Mesenchymal stem cell (in vitro differentiated cells and primary cell): ENCODE data around the gene CYFIP2. TPM values are rescaled to one million over a fixed set of nuclear protein-coding genes. Genes with fewer than 3 reads are reported as not detected.
A peak's percentile ranks its signal among the peaks of the same experiment; 100 is the strongest.

Experiments
- DNase-seq: peaks from one replicate; pipeline ENCODE4 v3.0.0-alpha.2; 2013
- H2AFZ ChIP-seq: one replicate; pipeline ENCODE4 v1.6.1; 2013; ENCODE audit warnings: low read depth, mild to moderate bottlenecking, control low read depth, inconsistent platforms, low read length, moderate library complexity
- H2AK5ac ChIP-seq: 2 replicates; pipeline ENCODE4 v1.6.1; 2013; ENCODE audit warnings: low read length, moderate library complexity, mild to moderate bottlenecking, inconsistent platforms; ENCODE audit not compliant: severe bottlenecking
- H2BK120ac ChIP-seq: one replicate; pipeline ENCODE4 v1.6.1; 2013; ENCODE audit warnings: low read depth, mild to moderate bottlenecking, inconsistent platforms, low read length, moderate library complexity
- H2BK12ac ChIP-seq, 2 experiments: one replicate each; pipeline ENCODE4 v1.6.1; 2013; ENCODE audit warnings: inconsistent platforms in 2 of 2, low read length in 2 of 2, mild to moderate bottlenecking in 2 of 2, moderate library complexity in 2 of 2, control low read depth in 1 of 2
- H2BK15ac ChIP-seq: one replicate; pipeline ENCODE4 v1.6.1; 2013; ENCODE audit warnings: mild to moderate bottlenecking, low read depth, inconsistent platforms; ENCODE audit not compliant: poor library complexity, severe bottlenecking
- H2BK5ac ChIP-seq: 2 replicates; pipeline ENCODE4 v1.6.1; 2013; ENCODE audit warnings: low read depth, mild to moderate bottlenecking, low read length, control low read depth, inconsistent platforms; ENCODE audit not compliant: poor library complexity, severe bottlenecking
- H3K14ac ChIP-seq, 2 experiments: one replicate each; pipeline ENCODE4 v1.6.1; 2013; ENCODE audit warnings: inconsistent platforms in 2 of 2, low read length in 2 of 2, control low read depth in 1 of 2, mild to moderate bottlenecking in 1 of 2, moderate library complexity in 1 of 2
- H3K18ac ChIP-seq, 2 experiments: one replicate each; pipeline ENCODE4 v1.6.1; 2013; ENCODE audit warnings: inconsistent platforms in 2 of 2, low read length in 2 of 2, control low read depth in 1 of 2, low read depth in 1 of 2, mild to moderate bottlenecking in 1 of 2
- H3K23ac ChIP-seq, 2 experiments: one replicate each; pipeline ENCODE4 v1.6.1; 2013; ENCODE audit warnings: inconsistent platforms in 2 of 2, low read length in 2 of 2, mild to moderate bottlenecking in 2 of 2, moderate library complexity in 2 of 2, control low read depth in 1 of 2
- H3K27ac ChIP-seq: 2 replicates; pipeline ENCODE4 v1.5.1; 2013; ENCODE audit warnings: mild to moderate bottlenecking, moderate library complexity, low read length, control low read depth, inconsistent platforms; ENCODE audit not compliant: poor library complexity, severe bottlenecking
- H3K27me3 ChIP-seq, 2 experiments: 2 replicates each; pipeline versions ENCODE4 v1.6.1 to v1.7.0; 2013; ENCODE audit warnings: low read length in 2 of 2, mild to moderate bottlenecking in 2 of 2, moderate library complexity in 2 of 2, control low read depth in 1 of 2, inconsistent platforms in 1 of 2; ENCODE audit not compliant: control insufficient read depth in 1 of 2, insufficient read depth in 1 of 2
- H3K36me3 ChIP-seq, 2 experiments: 2 replicates each; pipeline versions ENCODE4 v1.6.1 to v1.7.0; 2013; ENCODE audit warnings: low read length in 2 of 2, control low read depth in 1 of 2, inconsistent platforms in 1 of 2, low read depth in 1 of 2, mild to moderate bottlenecking in 1 of 2; ENCODE audit not compliant: insufficient read depth in 2 of 2, control insufficient read depth in 1 of 2
- H3K4ac ChIP-seq, 2 experiments: one replicate each; pipeline ENCODE4 v1.6.1; 2013; ENCODE audit warnings: inconsistent platforms in 2 of 2, low read length in 2 of 2, mild to moderate bottlenecking in 2 of 2, moderate library complexity in 2 of 2, control low read depth in 1 of 2, low read depth in 1 of 2
- H3K4me1 ChIP-seq: 2 replicates; pipeline ENCODE4 v1.6.1; 2013; ENCODE audit warnings: low read depth, low read length, control low read depth; ENCODE audit not compliant: control insufficient read depth, insufficient read depth
- H3K4me2 ChIP-seq: 2 replicates; pipeline ENCODE4 v1.6.1; 2013; ENCODE audit warnings: low read length, mild to moderate bottlenecking, inconsistent platforms; ENCODE audit not compliant: poor library complexity, severe bottlenecking
- H3K4me3 ChIP-seq, 2 experiments: 2 replicates each; pipeline versions ENCODE4 v1.5.1 to v1.7.0; 2013; ENCODE audit warnings: low read length in 2 of 2, mild to moderate bottlenecking in 2 of 2, control low read depth in 1 of 2, low read depth in 1 of 2; ENCODE audit not compliant: insufficient read depth in 1 of 2
- H3K79me1 ChIP-seq: replicated peaks from 2 replicates; pipeline ENCODE4 v1.6.1; 2013; ENCODE audit warnings: mild to moderate bottlenecking, control low read depth, low read length, inconsistent platforms; ENCODE audit not compliant: poor library complexity, severe bottlenecking
- H3K9ac ChIP-seq: 2 replicates; pipeline ENCODE4 v1.7.0; 2013; ENCODE audit warnings: mild to moderate bottlenecking, low read length, moderate library complexity
- H3K9me3 ChIP-seq: 2 replicates; pipeline ENCODE4 v1.7.0; 2013; ENCODE audit warnings: mild to moderate bottlenecking, low read length; ENCODE audit not compliant: control insufficient read depth
- H4K8ac ChIP-seq: one replicate; pipeline ENCODE4 v1.6.1; 2013; ENCODE audit warnings: inconsistent platforms, mild to moderate bottlenecking, low read length, moderate library complexity
- H4K91ac ChIP-seq: one replicate; pipeline ENCODE4 v1.6.1; 2013; ENCODE audit warnings: mild to moderate bottlenecking, low read length, inconsistent platforms
- WGBS: methylation state at CpG from one replicate; pipeline ENCODE4 v1.1.7; 2013; ENCODE audit warnings: mixed read lengths; 5-methylcytosine and 5-hydroxymethylcytosine counted together
- polyA plus RNA-seq, 2 experiments: library from polyadenylated mRNA; stranded (reverse); fragments of 200-250 nt; gene quantifications; one replicate each; pipeline ENCODE4 v1.2.3, GENCODE V29; 2013

Gene CYFIP2
- 5.5 TPM for polyA plus RNA-seq (2013, experiment 1 of 2)
- 5.4 TPM for polyA plus RNA-seq (2013, experiment 2 of 2)

DNA sequence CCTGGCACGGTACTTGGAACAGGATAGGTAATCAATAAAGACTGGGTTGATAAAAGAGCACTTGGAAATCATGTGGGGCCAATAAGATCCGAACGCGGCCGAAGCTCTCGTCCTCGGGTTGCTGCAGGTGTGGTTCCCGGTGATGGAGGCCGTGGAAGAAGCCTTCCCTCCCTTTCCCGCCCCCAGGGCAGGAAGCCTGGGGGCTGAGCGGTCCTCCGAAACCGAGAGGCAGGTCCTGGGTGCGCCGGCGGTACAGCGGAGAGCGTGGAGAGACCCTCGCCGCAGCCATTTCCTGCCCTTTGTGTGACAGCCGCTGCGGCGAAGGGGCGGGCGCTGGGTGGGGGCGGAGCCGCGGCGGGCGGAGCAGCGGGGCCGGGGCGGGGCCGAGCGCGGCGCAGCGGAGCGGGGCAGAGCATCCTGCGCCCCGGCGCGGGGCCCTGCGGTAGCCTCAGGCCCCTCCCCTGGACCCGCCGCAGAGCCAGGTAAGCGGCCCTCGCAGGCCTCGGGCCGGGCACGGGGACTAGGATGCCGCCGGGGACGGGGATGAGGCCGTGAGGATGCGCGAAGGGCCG is at the start of gene CYFIP2:
Gene CYFIP2, plus strand, starts transcription at position 410 of the 572 bp plus-strand sequence. CDS start 19,239 bp downstream, outside the sequence.
- H2AK5ac ChIP-seq = peak within 1 kb of the TSS; percentile 4
- no peaks in the 10 kb centered on the region for H3K36me3 ChIP-seq
- under 1% methylated on average over 36 of the region's 58 CpGs for WGBS

DNA sequence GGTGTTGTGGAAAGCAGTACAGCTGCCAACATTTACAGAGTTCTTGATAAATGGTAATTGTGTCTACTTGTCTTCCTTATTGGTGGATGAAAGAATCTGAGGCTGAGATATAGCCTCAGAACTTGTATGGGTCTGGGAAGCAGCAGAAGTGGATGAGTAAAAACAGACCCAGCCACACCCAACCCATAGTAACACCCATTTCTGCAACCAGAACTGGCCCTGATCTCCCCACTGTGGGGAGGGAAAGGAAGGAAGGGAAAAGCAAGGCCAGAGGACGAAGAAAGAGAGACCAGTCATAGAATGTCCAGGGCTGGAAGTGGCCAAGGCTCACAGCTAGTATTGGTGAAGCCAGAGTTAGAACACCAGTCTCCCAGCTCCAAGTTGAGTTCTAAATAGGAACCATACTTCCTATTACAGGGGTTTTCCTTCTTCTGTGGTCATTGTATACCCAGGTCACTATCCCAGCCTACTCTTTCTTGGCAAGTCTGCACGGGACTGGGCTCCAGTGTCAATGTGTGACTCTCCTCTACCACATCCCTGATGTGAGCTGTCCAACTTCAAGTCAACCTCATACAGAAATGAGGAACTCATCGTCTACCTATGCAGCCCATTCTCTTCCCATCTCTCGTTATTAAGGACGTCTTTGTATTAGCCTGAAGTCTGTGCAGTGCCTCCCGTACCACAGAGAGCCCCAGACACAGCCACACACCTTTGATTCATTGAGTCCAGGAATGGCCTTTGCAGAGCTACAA is 49.4 kb upstream of the CYFIP2 start:
- no peak overlapping the region for H3K4ac ChIP-seq
- H3K18ac ChIP-seq = no peak overlapping the region
- H3K79me1 ChIP-seq = no peaks in the 10 kb centered on the region
- DNase-seq = no peak
- no peak overlapping the region for H2BK120ac ChIP-seq
- no peaks in the 10 kb centered on the region for H3K27me3 ChIP-seq
- 77% methylated on average over 6 of the region's 6 CpGs for WGBS
- H2BK15ac ChIP-seq = no peak overlapping the region
- H3K27ac ChIP-seq = no peak overlapping the region
- H3K23ac ChIP-seq = no peak overlapping the region
- H3K4me1 ChIP-seq = no peaks in the 10 kb centered on the region
- H2AK5ac ChIP-seq = no peak overlapping the region
- H2AFZ ChIP-seq = no peak overlapping the region
- H2BK5ac ChIP-seq = no peak overlapping the region
- no peak overlapping the region for H3K4me3 ChIP-seq
- H3K36me3 ChIP-seq = no peaks in the 10 kb centered on the region
- no peak overlapping the region for H4K8ac ChIP-seq
- H4K91ac ChIP-seq = no peak overlapping the region
- H3K14ac ChIP-seq = no peak overlapping the region
- H2BK12ac ChIP-seq = no peak overlapping the region
- H3K4me2 ChIP-seq = no peak overlapping the region
- H3K9me3 ChIP-seq = no peaks in the 10 kb centered on the region
- H3K9ac ChIP-seq = no peak overlapping the region

More for the DNA sequence above, at the start of gene CYFIP2:
- Histone ChIP-seq H3K9ac (peak within 1 kb of the TSS; percentile 53), H2BK120ac (no peak within 1 kb of the TSS), H3K27ac (no peak within 1 kb of the TSS), H3K27me3 (peaks cover 0 to 9% of the 10 kb centered on the region in 2 experiments), H3K4me3 (peak within 1 kb of the TSS; percentile 78 to 89), H2BK12ac (no peak within 1 kb of the TSS), H2BK5ac (no peak within 1 kb of the TSS), H2AFZ (peak within 1 kb of the TSS; percentile 51), H3K4me2 (peak within 1 kb of the TSS; percentile 91), H3K18ac (peak within 1 kb of the TSS in 1 of 2 experiments; percentile 18), H4K8ac (peak within 1 kb of the TSS; percentile 59), H3K9me3 (no peaks in the 10 kb centered on the region), H3K79me1 (peaks cover 22% of the 10 kb centered on the region), H3K14ac (peak within 1 kb of the TSS in 1 of 2 experiments; percentile 39), H2BK15ac (no peak within 1 kb of the TSS), H4K91ac (no peak within 1 kb of the TSS), H3K4me1 (peaks cover 15% of the 10 kb centered on the region), H3K4ac (no peak within 1 kb of the TSS), H3K23ac (no peak within 1 kb of the TSS)
- peak; percentile 25 for DNase-seq

DNA sequence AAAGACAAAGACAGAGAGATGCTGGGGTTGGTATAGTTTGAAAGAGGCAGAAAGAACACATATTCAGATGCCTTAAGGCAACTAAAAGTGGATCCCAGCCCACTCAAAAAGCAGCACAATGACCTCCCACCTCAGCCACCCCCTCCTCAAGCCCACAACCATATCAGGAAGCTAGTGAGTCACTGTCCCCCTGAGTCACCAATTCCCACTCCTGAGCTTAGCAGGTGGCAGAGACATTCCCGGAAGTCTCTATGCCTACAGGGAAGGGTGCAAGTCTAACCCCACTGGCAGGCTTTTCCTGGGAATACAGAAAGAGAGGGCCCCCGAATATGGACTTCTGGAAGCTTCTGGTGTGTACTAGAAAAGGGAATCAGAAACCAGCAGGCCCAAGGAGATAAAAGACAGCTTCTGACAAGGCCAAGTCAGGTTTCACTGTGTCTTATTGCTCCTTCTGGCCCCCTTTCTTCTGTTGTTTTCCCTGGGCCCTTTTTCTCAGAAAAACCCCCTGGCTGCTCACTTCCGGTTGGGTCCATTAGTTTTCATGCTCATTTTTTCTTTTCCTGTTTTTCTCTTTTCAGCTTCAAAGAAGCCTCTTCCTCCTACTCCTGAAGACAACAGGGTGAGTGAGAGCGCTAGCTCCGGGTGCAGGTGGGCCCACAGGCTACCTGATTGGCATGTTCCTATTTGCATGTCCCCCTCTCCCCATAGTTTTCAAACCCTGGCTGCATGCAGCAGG is 48.5 kb upstream of the CYFIP2 start:
- H3K36me3 ChIP-seq = no peaks in the 10 kb centered on the region
- H3K27me3 ChIP-seq = no peaks in the 10 kb centered on the region
- H4K91ac ChIP-seq = no peak overlapping the region
- H3K9ac ChIP-seq = no peak overlapping the region
- no peak overlapping the region for H2AFZ ChIP-seq
- no peak overlapping the region for H2BK120ac ChIP-seq
- H3K23ac ChIP-seq = no peak overlapping the region
- H2BK15ac ChIP-seq = no peak overlapping the region
- no peak overlapping the region for H3K27ac ChIP-seq
- H3K4me3 ChIP-seq = no peak overlapping the region
- no peak overlapping the region for H2AK5ac ChIP-seq
- no peak overlapping the region for H3K4ac ChIP-seq
- H3K79me1 ChIP-seq = no peaks in the 10 kb centered on the region
- H3K4me1 ChIP-seq = no peaks in the 10 kb centered on the region
- H3K4me2 ChIP-seq = no peak overlapping the region
- DNase-seq = no peak
- H2BK12ac ChIP-seq = no peak overlapping the region
- H4K8ac ChIP-seq = no peak overlapping the region
- 38% methylated on average over 5 of the region's 5 CpGs for WGBS
- H3K9me3 ChIP-seq = no peaks in the 10 kb centered on the region
- no peak overlapping the region for H3K14ac ChIP-seq
- H3K18ac ChIP-seq = no peak overlapping the region
- H2BK5ac ChIP-seq = no peak overlapping the region
